ENCODE results near the gene DOK1. TPM values are rescaled to one million over a fixed set of nuclear protein-coding genes. Genes with fewer than 3 reads are reported as not detected.
A peak's percentile ranks its signal among the peaks of the same experiment; 100 is the strongest.

Gene DOK1
- total RNA-seq, 2 experiments from 2014 or later = 15.0 to 16.6 TPM

DNA sequence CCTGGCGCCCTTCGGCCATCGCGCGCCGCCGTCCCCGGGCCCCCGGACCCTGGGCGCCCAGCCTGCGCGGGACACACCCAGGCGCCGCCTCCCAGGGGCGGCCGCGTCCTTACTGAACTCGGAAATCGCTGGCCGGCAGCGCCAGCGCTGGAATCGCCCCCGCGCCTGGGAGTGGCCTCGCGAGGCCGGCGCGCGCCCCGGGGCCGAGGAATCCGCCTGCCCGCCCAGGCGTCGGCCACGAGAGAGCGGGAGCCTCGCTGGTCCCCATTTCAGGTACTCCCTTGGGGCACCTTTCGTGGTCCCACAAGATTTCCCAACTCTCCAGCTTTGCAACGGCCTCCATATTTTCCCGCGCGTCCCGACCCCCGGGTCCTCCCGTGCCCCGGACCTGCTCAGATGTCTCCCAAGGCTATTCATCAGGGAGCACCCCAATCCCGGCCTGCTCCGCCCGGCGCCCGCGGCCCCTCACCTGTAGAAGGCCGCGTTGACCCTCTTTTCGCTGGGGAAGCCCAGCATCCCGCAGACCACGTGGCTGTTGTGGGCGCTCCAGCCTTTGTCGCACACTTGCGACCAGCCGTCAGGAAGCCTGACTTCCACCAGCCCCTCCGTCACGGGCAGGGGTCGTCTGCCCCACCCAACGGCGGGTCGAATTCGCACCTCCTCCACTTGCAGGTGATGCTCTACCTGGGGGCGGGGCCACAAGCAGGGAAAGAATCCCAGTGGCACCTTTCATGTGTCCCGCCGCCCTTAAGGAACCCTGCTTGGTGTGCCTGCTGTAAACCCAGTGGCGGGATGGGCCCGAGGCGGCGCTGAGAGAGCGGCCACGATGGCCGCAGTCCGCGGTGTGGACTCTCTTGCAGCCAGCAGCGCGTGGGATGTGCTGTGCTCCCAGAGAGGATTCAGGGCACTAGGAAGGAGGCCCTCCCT is 5.4 kb upstream of the DOK1 start:
- Mint-ChIP-seq H3K9me3 (no peaks in the 10 kb centered on the region), H3K36me3 (ENCODE audit: low read depth) (no peaks in the 10 kb centered on the region), H3K27ac (no peak overlapping the region), H3K4me1 (ENCODE audit: low read depth) (peaks cover 7% of the 10 kb centered on the region), H3K4me3 (peak overlapping the region; percentile 66), H3K27me3 (peaks cover 52% of the 10 kb centered on the region)
- ATAC-seq (peak; percentile 65), DNase-seq (peak; percentile 37)
- intact Hi-C loops (cut with micrococcal nuclease) = no loop called here
- TF ChIP-seq, protein P1, sequence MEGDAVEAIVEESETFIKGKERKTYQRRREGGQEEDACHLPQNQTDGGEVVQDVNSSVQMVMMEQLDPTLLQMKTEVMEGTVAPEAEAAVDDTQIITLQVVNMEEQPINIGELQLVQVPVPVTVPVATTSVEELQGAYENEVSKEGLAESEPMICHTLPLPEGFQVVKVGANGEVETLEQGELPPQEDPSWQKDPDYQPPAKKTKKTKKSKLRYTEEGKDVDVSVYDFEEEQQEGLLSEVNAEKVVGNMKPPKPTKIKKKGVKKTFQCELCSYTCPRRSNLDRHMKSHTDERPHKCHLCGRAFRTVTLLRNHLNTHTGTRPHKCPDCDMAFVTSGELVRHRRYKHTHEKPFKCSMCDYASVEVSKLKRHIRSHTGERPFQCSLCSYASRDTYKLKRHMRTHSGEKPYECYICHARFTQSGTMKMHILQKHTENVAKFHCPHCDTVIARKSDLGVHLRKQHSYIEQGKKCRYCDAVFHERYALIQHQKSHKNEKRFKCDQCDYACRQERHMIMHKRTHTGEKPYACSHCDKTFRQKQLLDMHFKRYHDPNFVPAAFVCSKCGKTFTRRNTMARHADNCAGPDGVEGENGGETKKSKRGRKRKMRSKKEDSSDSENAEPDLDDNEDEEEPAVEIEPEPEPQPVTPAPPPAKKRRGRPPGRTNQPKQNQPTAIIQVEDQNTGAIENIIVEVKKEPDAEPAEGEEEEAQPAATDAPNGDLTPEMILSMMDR (IDR thresholded peaks at IDR 0.05) = no peak
- CTCF ChIA-PET = interaction anchor here (1.1 to 1.7 kb wide), 4 partner anchors 10 to 299 kb away, joined by 3 to 5 read pairs (median 4); no protein-coding TSS in a partner anchor
- POLR2A ChIA-PET = interaction anchor here (0.9 to 1.2 kb wide), 2 partner anchors 16 to 36 kb away, joined by 4 to 5 read pairs; no protein-coding TSS in a partner anchor

GRCh38 chr2:74550231-74550630 is 4.3 kb upstream of the DOK1 start:
- ChIA-PET POLR2A (interaction anchor here (0.7 to 1.2 kb wide), 3 partner anchors 17 to 68 kb away, joined by 3 to 5 read pairs (median 3); partner anchors contain the start of genes AUP1 and HTRA2), CTCF (interaction anchor here (1.1 to 1.7 kb wide), 4 partner anchors 11 to 301 kb away, joined by 3 to 5 read pairs (median 4); no protein-coding TSS in a partner anchor)
- ATAC-seq (no peak), DNase-seq (no peak)
- Mint-ChIP-seq H3K27ac (no peak overlapping the region), H3K36me3 (ENCODE audit: low read depth) (no peaks in the 10 kb centered on the region), H3K4me1 (ENCODE audit: low read depth) (peaks cover 7% of the 10 kb centered on the region), H3K27me3 (peaks cover 48% of the 10 kb centered on the region), H3K4me3 (no peak overlapping the region), H3K9me3 (no peaks in the 10 kb centered on the region)
- intact Hi-C loops (cut with micrococcal nuclease) = no loop called here
- TF ChIP-seq, protein P1 (IDR thresholded peaks at IDR 0.05) = no peak

DNA sequence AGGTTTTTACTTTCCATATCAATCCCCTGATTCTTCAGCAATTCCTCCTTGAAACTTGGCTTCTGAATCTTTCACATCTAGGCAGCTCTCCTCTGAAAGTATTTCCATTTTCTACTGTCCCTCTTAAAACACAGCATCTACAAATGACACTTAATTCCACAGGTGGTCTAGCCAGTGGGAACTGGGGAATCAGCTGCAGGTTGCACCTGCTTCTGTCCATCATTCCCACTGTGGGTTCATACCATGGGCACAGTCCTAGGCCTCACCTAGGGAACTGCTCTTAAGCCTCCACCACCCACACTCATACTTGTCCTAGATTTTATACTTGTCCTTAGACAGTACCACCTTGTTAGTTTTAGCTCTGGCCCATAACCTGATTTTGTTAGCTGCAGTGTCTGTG is 3.0 kb upstream of the DOK1 start:
- POLR2A ChIA-PET = no interaction called here
- peaks cover 41% of the 10 kb centered on the region for H3K27me3 Mint-ChIP-seq
- ATAC-seq = no peak
- CTCF ChIA-PET = interaction anchor here (1.0 to 1.5 kb wide), 2 partner anchors 36 to 50 kb away, joined by 3 read pairs; no protein-coding TSS in a partner anchor
- peaks cover 15% of the 10 kb centered on the region for H3K4me1 Mint-ChIP-seq (ENCODE audit: low read depth)
- H3K4me3 Mint-ChIP-seq = no peak overlapping the region
- H3K36me3 Mint-ChIP-seq (ENCODE audit: low read depth) = peaks cover 5% of the 10 kb centered on the region
- no peak for DNase-seq
- TF ChIP-seq, protein P1 (IDR thresholded peaks at IDR 0.05) = no peak
- H3K27ac Mint-ChIP-seq = no peak overlapping the region
- intact Hi-C loops (cut with micrococcal nuclease) = no loop called here
- no peaks in the 10 kb centered on the region for H3K9me3 Mint-ChIP-seq

GRCh38 chr2:74551942-74552913 is 2.3 kb upstream of the DOK1 start:
- peak overlapping the region; percentile 31 for H3K27ac Mint-ChIP-seq
- peaks cover 15% of the 10 kb centered on the region for H3K4me1 Mint-ChIP-seq (ENCODE audit: low read depth)
- ChIA-PET POLR2A (interaction anchor here (0.6 kb wide), 1 partner anchor 68 kb away, joined by 4 read pairs; no protein-coding TSS in a partner anchor), CTCF (interaction anchor here (0.6 to 1.5 kb wide), 3 partner anchors 35 to 74 kb away, joined by 3 read pairs; no protein-coding TSS in a partner anchor)
- H3K27me3 Mint-ChIP-seq = peaks cover 39% of the 10 kb centered on the region
- no peaks in the 10 kb centered on the region for H3K9me3 Mint-ChIP-seq
- DNase-seq (no peak), ATAC-seq (no peak)
- peak overlapping the region; percentile 14 for H3K4me3 Mint-ChIP-seq
- intact Hi-C loops (cut with micrococcal nuclease) = no loop called here
- H3K36me3 Mint-ChIP-seq (ENCODE audit: low read depth) = peaks cover 7% of the 10 kb centered on the region
- TF ChIP-seq, protein P1 (IDR thresholded peaks at IDR 0.05) = no peak
